Dermis microvascular lymphatic vessel endothelial cell (primary cell): Measurements from ENCODE around the gene FSIP2. TPM values are rescaled to one million over a fixed set of nuclear protein-coding genes. Genes with fewer than 3 reads are reported as not detected.

ENCODE experiments used
- DNase-seq, 2 donors: peaks; one replicate each; pipeline versions ENCODE4 v3.0.0 to v3.0.0-alpha.2; 2010; ENCODE audit warnings: low read depth in 2 of 2
- total RNA-seq: library from RNA; depleted of rRNA; stranded (reverse); fragments of >200 nt; gene quantifications from 2 replicates; pipeline ENCODE4 v1.2.1, GENCODE V29; 2014

Gene FSIP2, protein sequence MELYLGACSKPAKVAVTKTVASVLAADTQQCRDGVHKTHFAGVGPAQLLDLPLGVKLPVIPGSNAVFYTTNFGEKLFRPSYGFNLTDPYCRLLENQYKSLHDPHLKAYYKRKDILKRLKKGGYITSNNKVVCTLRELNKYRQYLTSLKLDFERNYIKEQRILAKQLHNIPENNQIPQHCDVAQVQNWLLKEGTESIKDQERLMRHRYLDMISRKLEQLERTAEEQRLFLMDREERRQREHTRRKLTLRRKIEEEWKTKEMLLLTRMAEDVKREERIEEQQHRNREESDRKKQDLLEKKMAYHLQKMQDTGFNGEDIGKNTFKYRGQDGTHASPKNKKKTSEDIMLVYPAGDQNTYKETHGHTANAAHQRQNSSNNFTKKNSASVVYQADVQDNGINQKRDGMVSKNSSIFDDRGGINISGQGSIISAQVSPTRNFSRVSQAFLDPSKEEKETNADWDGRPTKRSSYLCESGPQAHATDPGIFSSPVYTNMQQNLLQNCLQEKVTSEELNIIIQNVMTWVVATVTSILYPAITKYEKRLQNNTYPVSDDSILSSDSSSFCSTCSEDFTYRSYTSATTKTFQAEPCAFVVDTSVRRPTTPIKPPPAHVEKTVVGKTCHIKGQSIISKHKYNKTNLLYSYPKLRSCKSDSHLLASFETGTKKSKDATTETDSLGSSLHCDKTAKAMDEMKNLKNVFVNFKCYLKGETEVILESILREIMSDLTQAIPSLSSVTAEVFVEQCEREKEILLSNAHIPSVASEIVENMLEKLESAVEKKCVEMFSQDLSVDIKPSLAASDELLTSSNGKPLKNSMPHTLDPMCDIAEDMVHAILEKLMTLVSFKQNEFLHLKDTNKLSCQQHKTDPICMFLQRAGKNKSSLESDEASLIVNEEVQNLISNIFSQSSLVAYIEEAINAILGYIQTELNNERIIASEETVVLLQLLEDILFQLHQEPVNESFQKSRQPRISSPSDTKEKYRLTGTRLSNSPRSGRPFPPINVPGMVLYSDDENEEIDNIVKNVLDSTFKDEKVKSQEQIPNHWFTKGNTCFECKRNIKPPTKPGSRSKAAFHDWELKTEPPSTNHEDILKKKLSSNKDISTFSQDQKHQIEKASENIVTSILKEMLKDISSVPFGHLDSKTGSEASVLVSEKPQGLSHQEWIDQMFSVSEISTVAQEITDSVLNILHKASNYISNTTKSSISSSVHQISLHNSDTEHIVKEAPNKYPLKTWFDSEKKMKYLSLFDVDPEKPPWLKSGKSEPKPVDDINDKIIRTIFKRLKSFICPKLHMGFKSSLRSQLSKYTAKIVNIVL (N-terminal part only)
- under 0.01 TPM in 2 replicates for total RNA-seq

GRCh38 chr2:185738679-185739472, at the start of gene FSIP2:
Gene FSIP2, plus strand, starts transcription at chr2:185738804. Its CDS starts 91 bp downstream, at chr2:185738895.
- peak; percentile 21 to 72 for DNase-seq

GRCh38 chr2:185689906-185690539, 48.6 kb upstream of the FSIP2 start:
- DNase-seq: no peak

DNA sequence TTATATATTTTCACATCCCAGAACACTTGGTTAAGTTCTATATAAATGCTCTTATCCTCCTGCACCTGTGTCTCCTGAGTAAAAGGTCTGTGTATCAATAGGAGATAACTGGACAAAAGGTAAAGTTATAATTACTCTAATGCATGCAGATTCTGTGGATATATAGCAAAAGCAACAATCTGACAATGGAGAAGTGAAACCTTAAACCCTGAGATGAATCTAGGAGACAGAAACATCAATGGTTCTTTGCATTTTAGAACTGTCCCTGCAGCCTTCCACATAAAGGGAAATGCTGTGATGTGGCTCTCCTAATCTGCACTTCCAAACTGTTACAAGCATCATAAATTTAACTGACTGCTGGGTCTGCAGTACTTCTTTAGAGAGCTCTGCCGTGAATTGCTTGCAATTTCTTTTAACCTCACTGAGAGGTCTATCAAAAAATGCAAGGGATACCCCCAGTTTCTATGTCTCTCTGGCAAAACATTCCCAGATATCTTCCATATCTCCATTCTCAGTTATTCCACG, 42.8 kb upstream of the FSIP2 start:
- no peak for DNase-seq

- no peak for DNase-seq
Measured at GRCh38 chr2:185700883-185701282, 37.7 kb upstream of the FSIP2 start.

DNA sequence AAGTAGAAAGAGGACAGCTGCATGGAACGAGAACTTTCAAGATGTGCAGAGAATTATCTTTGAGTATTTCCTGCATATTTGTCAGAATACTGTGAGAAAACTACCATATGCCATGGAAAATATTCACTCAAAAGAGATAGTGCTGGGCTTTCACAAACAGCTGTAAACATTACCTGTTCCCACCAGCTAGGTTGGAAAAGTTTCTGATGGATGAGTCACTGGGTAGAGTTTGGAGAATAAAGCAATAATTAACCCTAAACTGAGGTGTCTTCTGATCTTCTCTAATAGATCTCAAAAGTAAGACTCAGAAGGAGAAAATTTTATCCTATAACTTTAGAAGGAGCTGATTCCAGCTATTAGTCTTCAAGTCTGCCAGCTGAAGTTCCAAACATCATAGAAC, 3.9 kb upstream of the FSIP2 start:
- DNase-seq: no peak

GRCh38 chr2:185736210-185736609, 2.4 kb upstream of the FSIP2 start:
- DNase-seq: no peak

GRCh38 chr2:185745864-185746859, 7.6 kb downstream of the FSIP2 start:
- no peak for DNase-seq

DNA sequence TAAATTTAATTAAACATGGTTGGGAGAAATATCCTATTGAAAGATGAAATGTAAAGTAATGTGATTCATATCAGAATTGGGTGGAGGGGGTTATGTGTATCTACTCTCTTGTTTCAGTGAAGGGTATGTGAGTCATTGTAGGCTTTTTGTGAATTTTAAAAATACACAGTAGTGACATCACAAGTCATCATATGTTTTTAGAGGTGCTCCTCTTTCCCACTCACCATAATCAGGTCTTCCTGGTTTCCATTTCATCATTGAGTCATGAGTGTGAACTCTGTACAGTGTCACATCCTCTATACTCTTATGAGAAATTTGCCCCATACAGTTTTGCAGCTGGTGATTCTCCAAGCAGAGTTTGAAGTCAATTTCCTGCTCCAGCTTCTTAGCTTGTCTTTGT, 18.8 kb downstream of the FSIP2 start:
- no peak for DNase-seq

- no peak for DNase-seq
Measured at GRCh38 chr2:185771396-185771795, 32.8 kb downstream of the FSIP2 start.

GRCh38 chr2:185780890-185781289, 42.3 kb downstream of the FSIP2 start:
- DNase-seq: no peak

- DNase-seq: no peak
Measured at GRCh38 chr2:185782223-185782769, 43.7 kb downstream of the FSIP2 start.

GRCh38 chr2:185785156-185785555, 46.6 kb downstream of the FSIP2 start:
- no peak for DNase-seq

DNA sequence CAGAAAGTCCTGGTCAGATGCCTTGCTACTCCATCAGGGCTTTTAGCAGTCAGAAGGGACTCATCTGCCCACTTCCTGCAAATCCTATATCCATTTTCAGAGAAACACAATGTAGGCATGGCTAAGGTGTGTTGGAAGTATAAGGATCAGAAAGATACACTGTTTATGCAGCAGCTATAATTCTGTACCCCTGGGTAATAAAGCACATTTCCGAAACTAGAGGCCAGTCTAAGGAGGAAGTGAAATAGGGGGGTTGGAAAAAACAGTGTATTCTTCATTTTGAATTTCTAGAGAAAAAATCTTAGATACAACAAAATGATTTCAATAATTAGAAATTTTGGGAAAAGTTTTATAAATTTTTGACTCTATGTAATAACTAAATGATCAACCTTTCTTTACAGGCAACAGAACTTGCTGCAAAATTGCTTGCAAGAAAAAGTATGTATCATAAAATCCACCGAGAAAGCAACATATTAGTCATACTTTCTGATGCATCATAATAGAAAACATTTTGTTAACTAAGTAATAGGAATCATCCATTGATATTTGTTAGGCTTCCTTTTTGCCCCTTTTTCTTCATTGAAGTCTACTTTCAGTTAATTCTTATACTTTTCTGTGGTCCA, 47.4 kb downstream of the FSIP2 start:
- no peak for DNase-seq

DNA sequence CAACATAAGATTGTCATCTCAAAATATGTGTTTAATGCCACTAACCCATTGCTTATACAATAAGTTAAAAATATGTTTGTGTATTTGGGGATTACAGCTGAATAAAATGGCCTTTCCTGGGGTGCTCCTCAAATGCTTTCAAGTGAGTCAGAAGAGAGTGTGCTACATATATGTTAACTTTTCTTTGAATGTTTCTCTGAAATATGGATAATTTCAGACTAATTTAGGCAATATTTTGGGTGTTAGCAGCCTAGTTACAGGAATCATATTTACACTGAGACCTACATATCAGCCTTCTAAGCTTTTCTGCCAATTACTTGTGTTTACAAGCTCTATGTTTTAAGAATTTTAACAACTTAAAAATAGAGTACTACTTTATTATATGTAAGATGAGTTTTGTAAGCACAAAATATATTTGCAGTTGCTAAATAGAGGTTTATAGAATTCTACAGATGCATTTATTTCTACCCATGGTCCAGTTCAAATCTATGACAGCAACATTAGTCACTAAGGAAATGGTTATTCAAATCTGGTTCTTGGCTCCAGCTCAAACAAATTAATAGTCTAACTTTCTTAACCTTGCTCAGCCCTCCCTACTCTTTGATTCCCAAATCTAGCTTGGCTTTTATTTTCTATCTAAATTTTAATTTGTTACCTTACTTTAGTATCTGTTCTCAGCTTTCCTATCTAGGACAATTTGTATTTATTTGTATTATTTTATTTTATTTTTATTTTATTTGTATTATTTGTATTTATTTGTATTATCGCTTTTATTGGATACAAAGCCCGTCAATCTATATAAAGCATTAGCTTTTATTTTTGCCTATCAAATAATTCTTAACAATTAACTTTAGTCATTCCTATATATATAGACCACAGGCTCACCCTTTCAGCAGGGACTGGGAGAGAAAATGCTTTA, 48.9 kb downstream of the FSIP2 start:
- no peak for DNase-seq

DNA sequence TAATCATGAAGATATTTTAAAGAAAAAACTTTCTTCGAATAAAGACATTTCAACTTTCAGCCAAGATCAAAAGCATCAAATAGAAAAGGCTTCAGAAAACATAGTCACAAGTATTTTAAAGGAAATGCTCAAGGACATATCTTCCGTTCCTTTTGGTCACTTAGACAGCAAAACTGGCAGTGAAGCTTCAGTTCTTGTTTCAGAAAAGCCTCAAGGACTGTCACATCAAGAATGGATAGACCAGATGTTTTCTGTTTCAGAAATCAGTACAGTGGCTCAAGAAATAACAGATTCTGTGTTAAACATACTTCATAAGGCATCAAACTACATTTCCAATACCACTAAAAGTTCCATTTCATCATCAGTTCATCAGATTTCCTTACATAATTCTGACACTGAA, 51.8 kb downstream of the FSIP2 start:
- DNase-seq: no peak

GRCh38 chr2:185793532-185794345, 55.1 kb downstream of the FSIP2 start:
- DNase-seq: no peak
